Right lobe of liver (tissue), 4 donors: ENCODE results near the gene MYOZ3.

Source experiments
- CTCF ChIP-seq, 4 donors: fragments of 200-600 bp in 3 of 4; fragments of 450-650 bp in 1 of 4; IDR thresholded peaks; one replicate each; pipeline versions ENCODE4 v1.5.1 to v1.8.0; 2016 to 2022; ENCODE audit warnings: antibody characterized with exemption in 4 of 4, mild to moderate bottlenecking in 2 of 4
- POLR2A ChIP-seq: fragments of 450-650 bp; IDR thresholded peaks from one replicate; pipeline ENCODE4 v1.6.1; 2017; ENCODE audit warnings: antibody characterized with exemption, mild to moderate bottlenecking
- donor health status: DM: no; HTN: no; CAD: no.
- donor health status: DM: no; HTN: no; CAD: no.
- donor health status: DM: no; HTN: yes; CAD: no.

- TF ChIP-seq CTCF (IDR thresholded peaks at IDR 0.05) (no peak), POLR2A (no peak)
Measured at GRCh38 chr5:150612905-150613670, 48.0 kb upstream of the MYOZ3 start.
